VCaP (cell line): Measurements from ENCODE around the gene GCNT1.
A peak's percentile ranks its signal among the peaks of the same experiment; 100 is the strongest.

Source experiments
- H3K27ac ChIP-seq: fragments of 450-650 bp; 2 replicates; pipeline ENCODE4 v1.5.1; 2017
- TF ChIP-seq, protein P1 (sequence below): fragments of 450-650 bp; conservative IDR thresholded peaks from 2 replicates; pipeline ENCODE4 v1.5.1; 2017; ENCODE audit warnings: mild to moderate bottlenecking, moderate library complexity

The GCNT1 gene

DNA sequence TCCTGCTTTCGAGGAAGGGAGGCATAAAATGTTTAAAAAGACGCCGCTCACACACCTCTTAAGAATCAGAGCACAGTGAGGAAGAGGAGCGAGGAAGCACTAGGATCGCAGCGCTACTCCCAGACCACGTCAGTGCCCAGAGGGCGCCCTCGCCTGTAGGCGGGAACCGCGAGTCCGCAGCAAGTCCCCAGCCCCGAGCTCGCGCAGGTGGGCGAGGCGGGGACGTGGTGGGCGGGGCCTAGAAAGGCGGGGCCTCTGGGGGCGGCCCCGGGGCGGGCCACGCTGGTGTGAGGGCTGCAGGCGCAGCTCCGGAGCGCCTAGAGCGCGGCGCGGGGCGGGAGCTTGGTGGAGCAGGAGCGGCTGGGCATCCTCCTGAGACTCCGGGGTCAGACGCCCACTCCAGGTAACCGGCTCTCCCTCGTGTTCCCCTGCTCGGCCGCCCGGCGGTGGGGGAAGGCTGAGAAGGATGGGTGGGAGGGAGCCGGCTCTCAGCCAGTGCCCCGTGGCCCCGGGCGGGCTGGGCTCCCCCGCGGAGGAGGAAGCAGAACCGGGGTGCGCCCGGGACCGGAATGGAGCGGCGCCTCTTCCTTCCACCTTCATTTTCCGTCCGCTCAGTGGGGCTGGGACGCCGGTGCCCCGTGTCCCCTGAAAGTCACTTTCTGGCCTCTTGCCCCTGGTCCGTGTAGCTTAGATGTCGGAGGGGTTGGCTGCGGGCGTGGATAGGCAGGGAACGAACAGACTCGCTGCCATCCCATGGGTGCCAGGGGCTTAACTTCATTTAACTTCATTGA lies at the start of gene GCNT1:
Gene GCNT1 (plus strand): TSS at position 280 of the 791 bp plus-strand sequence. CDS start 43,200 bp downstream, outside the sequence.
- TF ChIP-seq, protein P1, sequence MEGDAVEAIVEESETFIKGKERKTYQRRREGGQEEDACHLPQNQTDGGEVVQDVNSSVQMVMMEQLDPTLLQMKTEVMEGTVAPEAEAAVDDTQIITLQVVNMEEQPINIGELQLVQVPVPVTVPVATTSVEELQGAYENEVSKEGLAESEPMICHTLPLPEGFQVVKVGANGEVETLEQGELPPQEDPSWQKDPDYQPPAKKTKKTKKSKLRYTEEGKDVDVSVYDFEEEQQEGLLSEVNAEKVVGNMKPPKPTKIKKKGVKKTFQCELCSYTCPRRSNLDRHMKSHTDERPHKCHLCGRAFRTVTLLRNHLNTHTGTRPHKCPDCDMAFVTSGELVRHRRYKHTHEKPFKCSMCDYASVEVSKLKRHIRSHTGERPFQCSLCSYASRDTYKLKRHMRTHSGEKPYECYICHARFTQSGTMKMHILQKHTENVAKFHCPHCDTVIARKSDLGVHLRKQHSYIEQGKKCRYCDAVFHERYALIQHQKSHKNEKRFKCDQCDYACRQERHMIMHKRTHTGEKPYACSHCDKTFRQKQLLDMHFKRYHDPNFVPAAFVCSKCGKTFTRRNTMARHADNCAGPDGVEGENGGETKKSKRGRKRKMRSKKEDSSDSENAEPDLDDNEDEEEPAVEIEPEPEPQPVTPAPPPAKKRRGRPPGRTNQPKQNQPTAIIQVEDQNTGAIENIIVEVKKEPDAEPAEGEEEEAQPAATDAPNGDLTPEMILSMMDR = peak; percentile 71
- H3K27ac ChIP-seq = peak within 1 kb of the TSS; percentile 73

DNA sequence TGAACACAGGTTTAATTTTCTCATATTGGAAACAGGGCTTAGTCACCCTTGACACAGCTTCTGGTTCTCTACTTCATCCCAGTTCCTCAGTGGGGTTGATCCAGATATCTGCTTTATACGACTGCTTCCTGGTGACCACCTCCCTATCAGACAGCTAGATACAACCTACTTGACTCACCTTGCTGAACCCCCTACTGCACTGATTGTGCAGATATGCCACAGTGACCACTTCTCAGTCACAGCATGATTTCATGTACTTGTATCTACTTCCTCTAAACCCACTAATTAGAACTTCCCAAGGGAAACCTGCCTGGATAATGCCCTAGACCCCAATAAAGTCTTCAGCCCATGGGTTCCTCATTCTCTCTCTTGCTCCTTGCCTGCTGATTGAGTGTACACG lies 46.3 kb upstream of the GCNT1 start:
- H3K27ac ChIP-seq = no peak overlapping the region
- TF ChIP-seq, protein P1 = no peak

- TF ChIP-seq, protein P1 = no peak
- no peak overlapping the region for H3K27ac ChIP-seq
These were observed 45.3 kb upstream of the GCNT1 start for GRCh38 chr9:76413658-76414057.

- H3K27ac ChIP-seq = peak overlapping the region; percentile 93
- TF ChIP-seq, protein P1 = no peak
These were observed 44.3 kb upstream of the GCNT1 start for GRCh38 chr9:76414661-76415060.

DNA sequence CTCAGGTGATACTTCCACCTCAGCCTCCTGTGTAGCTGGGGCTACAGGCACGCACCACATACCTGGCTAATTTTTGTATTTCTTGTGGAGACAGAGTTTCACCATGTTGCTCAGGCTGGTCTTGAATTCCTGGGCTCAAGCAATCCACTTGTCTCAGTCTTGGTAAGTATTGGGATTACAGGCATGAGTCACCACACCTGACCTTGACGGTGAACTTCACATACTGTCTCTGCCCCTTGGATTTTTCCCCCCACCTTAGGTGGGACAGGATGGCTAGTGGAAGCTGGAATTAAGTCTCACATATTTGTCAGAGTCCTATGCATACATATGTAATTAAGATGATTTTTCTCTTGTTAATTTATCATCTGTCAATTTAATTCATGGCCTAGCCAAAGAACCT lies 43.8 kb upstream of the GCNT1 start:
- TF ChIP-seq, protein P1 = no peak

GRCh38 chr9:76415731-76416130 lies 43.3 kb upstream of the GCNT1 start:
- peak overlapping the region; percentile 93 for H3K27ac ChIP-seq
- TF ChIP-seq, protein P1 = no peak

More for the DNA sequence above, 43.8 kb upstream of the GCNT1 start:
- H3K27ac ChIP-seq = peak overlapping the region; percentile 93

GRCh38 chr9:76417394-76417793 lies 41.6 kb upstream of the GCNT1 start:
- peak overlapping the region; percentile 93 for H3K27ac ChIP-seq
- TF ChIP-seq, protein P1 = no peak
